Transverse colon (tissue), 4 donors: ENCODE measurements around the gene AIF1. TPM values are rescaled to one million over a fixed set of nuclear protein-coding genes. Genes with fewer than 3 reads are reported as not detected.
A peak's percentile ranks its signal among the peaks of the same experiment; 100 is the strongest.

ENCODE experiments used
- DNase-seq: peaks from one replicate; pipeline ENCODE4 v3.0.0-alpha.2; 2019
- H3K27ac ChIP-seq, 4 donors: fragments of 200-600 bp; sonication (generic); 2 replicates each; pipeline ENCODE4 v1.5.1; 2016 to 2018; ENCODE audit warnings: inconsistent platforms in 4 of 4
- H3K27me3 ChIP-seq: fragments of 200-600 bp; sonication (generic); 2 replicates; pipeline ENCODE4 v1.5.1; 2017; ENCODE audit warnings: inconsistent platforms
- H3K36me3 ChIP-seq, 4 donors: fragments of 200-600 bp; sonication (generic); 2 replicates each; pipeline ENCODE4 v1.5.1; 2017 to 2019; ENCODE audit warnings: inconsistent platforms in 4 of 4
- H3K4me1 ChIP-seq, 4 donors: fragments of 200-600 bp; sonication (generic); 2 replicates each; pipeline ENCODE4 v1.5.1; 2017 to 2020; ENCODE audit warnings: inconsistent platforms in 4 of 4
- H3K4me3 ChIP-seq, 4 donors: fragments of 200-600 bp; sonication (generic); 1 replicate in 1 of 4; 2 replicates in 3 of 4; pipeline versions ENCODE4 v1.5.1 to v1.6.1; 2017 to 2019; ENCODE audit warnings: inconsistent platforms in 4 of 4
- H3K9me3 ChIP-seq, 2 donors: fragments of 200-600 bp; sonication (generic); 2 replicates each; pipeline ENCODE4 v1.5.1; 2017 to 2019; ENCODE audit warnings: inconsistent platforms in 2 of 2
- EP300 ChIP-seq: sonication (generic); formaldehyde crosslinking; IDR thresholded peaks from one replicate; pipeline ENCODE4 v1.6.1; 2017; ENCODE audit warnings: antibody characterized with exemption, low read depth
- POLR2A ChIP-seq: fragments of 450-650 bp; IDR thresholded peaks from one replicate; pipeline ENCODE4 v1.6.1; 2016; ENCODE audit warnings: antibody characterized with exemption, mild to moderate bottlenecking, moderate library complexity
- POLR2AphosphoS5 ChIP-seq, 3 donors: sonication (generic); formaldehyde crosslinking; IDR thresholded peaks; one replicate each; pipeline ENCODE4 v1.6.1; 2016; ENCODE audit warnings: antibody characterized with exemption in 3 of 3
- WGBS, 2 donors: methylation state at CpG; one replicate each; pipeline ENCODE4 v1.1.5; 2018; ENCODE audit warnings: low coverage in 1 of 2; 5-methylcytosine and 5-hydroxymethylcytosine counted together
- in situ Hi-C, 4 donors: fragments of 200-750 bp; cut with MboI; loops; one replicate each; pipeline versions ENCODE4 v1.15.0 to v1.15.1; 2017; ENCODE audit warnings: low sequenced_read_pairs in 3 of 4, low pct_ligation_motif_present in 1 of 4, low pct_unique_long_range_greater_than_20kb in 1 of 4
- intact Hi-C: fragments of 100-400 bp; cut with DNase I; formaldehyde crosslinking; loops from one replicate; pipeline ENCODE4 v1.15.1; 2023; ENCODE audit warnings: low total_unique reads
- total RNA-seq, 4 donors: library from RNA; depleted of rRNA; stranded (reverse); fragments of >200 nt; gene quantifications; one replicate each; pipeline ENCODE4 v1.1.0, GENCODE V29; 2016
- TF ChIP-seq, protein P1 (sequence below), 5 experiments: fragments of 200-600 bp in 3 of 5; fragments of 450-650 bp in 2 of 5; sonication (generic) in 3 of 5; IDR thresholded peaks; 1 replicate in 2 of 5; 2 replicates in 3 of 5; pipeline ENCODE4 v1.5.1; 2016 to 2017; ENCODE audit warnings: antibody characterized with exemption in 5 of 5, inconsistent platforms in 3 of 5, mild to moderate bottlenecking in 2 of 5, moderate library complexity in 1 of 5

Gene AIF1
- total RNA-seq, 4 donors from 2014 or later, result 9.4 to 19.5 (median 17.3) TPM; not detected in 1

DNA sequence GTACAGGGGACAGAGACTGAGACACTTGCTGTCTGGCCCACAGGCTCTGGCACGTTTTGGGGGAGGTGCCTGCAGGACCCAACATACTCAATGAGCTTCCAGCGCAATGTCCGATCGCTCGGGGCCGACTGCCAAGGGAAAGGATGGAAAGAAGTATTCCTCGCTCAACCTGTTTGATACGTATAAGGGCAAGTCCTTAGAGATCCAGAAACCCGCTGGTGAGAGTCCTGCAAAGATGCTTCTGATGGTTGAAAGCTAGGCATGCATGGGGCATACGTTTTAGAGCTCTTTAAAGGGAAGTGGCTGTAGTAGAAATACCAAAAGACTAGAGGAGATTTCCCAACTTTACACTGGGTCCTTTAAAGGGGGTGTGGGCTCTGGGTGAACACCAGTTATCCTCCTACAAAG lies 7.7 kb downstream of the AIF1 start:
- peaks cover 0 to 43% (median 22%) of the 10 kb centered on the region in 4 donors for H3K36me3 ChIP-seq
- peak overlapping the region; percentile 94 to 99 (median 97) for H3K27ac ChIP-seq
- WGBS, 2 donors, result 62 to 66% methylated on average over 9 to 10 of the region's 10 CpGs
- H3K4me3 ChIP-seq, result no peak overlapping the region
- TF ChIP-seq EP300, result no peak
- TF ChIP-seq, protein P1, sequence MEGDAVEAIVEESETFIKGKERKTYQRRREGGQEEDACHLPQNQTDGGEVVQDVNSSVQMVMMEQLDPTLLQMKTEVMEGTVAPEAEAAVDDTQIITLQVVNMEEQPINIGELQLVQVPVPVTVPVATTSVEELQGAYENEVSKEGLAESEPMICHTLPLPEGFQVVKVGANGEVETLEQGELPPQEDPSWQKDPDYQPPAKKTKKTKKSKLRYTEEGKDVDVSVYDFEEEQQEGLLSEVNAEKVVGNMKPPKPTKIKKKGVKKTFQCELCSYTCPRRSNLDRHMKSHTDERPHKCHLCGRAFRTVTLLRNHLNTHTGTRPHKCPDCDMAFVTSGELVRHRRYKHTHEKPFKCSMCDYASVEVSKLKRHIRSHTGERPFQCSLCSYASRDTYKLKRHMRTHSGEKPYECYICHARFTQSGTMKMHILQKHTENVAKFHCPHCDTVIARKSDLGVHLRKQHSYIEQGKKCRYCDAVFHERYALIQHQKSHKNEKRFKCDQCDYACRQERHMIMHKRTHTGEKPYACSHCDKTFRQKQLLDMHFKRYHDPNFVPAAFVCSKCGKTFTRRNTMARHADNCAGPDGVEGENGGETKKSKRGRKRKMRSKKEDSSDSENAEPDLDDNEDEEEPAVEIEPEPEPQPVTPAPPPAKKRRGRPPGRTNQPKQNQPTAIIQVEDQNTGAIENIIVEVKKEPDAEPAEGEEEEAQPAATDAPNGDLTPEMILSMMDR (IDR thresholded peaks at IDR 0.05), result no peak
- TF ChIP-seq POLR2AphosphoS5 (IDR thresholded peaks at IDR 0.05), result no peak
- TF ChIP-seq POLR2A, result no peak
- no peak for DNase-seq
- no peaks in the 10 kb centered on the region for H3K9me3 ChIP-seq
- peaks cover 0 to 22% (median 20%) of the 10 kb centered on the region in 4 donors for H3K4me1 ChIP-seq
- intact Hi-C loops (no loop called here), in situ Hi-C loops (no loop called here)
- no peaks in the 10 kb centered on the region for H3K27me3 ChIP-seq

DNA sequence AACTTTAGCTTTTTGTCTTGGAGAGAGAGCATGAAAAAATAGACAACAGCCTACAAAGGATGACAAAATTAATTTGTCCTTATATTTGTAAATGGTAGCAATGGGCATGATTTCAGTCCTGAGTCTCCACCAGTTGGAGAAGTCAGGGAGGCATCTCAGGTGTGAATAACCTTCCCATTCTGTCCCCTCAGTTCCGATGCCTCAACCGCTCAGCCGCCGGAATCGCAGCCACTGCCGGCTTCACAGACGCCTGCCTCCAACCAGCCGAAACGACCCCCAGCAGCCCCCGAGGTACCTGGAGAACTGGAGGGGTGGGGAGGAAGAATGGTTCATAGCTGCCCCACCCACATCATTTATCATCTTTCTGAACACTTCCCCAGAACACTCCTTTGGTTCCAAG lies 9.0 kb downstream of the AIF1 start:
- Histone ChIP-seq H3K27me3 (no peaks in the 10 kb centered on the region), H3K27ac (no peak overlapping the region), H3K4me3 (no peak overlapping the region), H3K36me3 (peaks cover 0 to 55% (median 29%) of the 10 kb centered on the region in 4 donors), H3K4me1 (peaks cover 0 to 22% (median 20%) of the 10 kb centered on the region in 4 donors), H3K9me3 (no peaks in the 10 kb centered on the region)
- TF ChIP-seq, protein P1 (IDR thresholded peaks at IDR 0.05), result no peak
- TF ChIP-seq EP300 (no peak), POLR2A (no peak), POLR2AphosphoS5 (IDR thresholded peaks at IDR 0.05) (no peak)
- intact Hi-C loops, result no loop called here
- no peak for DNase-seq
- WGBS, 2 donors, result 89% methylated on average over 10 of the region's 10 CpGs; no CpG with 5 or more reads in 1 of the 2 donors
- in situ Hi-C loops, result no loop called here

DNA sequence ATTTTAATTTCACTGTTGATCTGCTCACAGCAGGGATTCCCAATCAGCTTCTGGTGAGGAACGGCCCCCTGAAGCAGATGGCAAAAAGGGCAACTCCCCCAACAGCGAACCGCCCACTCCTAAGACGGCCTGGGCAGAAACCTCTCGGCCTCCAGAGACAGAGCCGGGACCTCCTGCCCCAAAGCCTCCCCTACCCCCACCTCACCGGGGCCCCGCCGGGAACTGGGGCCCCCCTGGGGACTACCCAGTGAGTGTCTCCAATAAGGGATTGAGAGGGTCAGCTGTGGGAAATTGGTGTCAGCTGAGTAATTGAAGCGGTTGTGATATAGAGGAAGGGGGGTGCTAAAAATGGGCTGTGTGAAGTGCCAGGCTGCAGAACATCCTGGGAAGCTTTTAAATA lies 11.9 kb downstream of the AIF1 start:
- no peaks in the 10 kb centered on the region for H3K9me3 ChIP-seq
- H3K36me3 ChIP-seq, result peaks cover 0 to 79% (median 42%) of the 10 kb centered on the region in 4 donors
- no peak for DNase-seq
- WGBS, 2 donors, result 94 to 100% methylated on average over 1 to 10 of the region's 10 CpGs
- TF ChIP-seq, protein P1 (IDR thresholded peaks at IDR 0.05), result no peak
- no peak for TF ChIP-seq EP300
- no peak for TF ChIP-seq POLR2A
- TF ChIP-seq POLR2AphosphoS5 (IDR thresholded peaks at IDR 0.05), result no peak
- no peaks in the 10 kb centered on the region for H3K27me3 ChIP-seq
- H3K4me3 ChIP-seq, result no peak overlapping the region
- peaks cover 0 to 11% (median 10%) of the 10 kb centered on the region in 4 donors for H3K4me1 ChIP-seq
- H3K27ac ChIP-seq, result no peak overlapping the region
- intact Hi-C loops, result no loop called here
- in situ Hi-C loops, result no loop called here

DNA sequence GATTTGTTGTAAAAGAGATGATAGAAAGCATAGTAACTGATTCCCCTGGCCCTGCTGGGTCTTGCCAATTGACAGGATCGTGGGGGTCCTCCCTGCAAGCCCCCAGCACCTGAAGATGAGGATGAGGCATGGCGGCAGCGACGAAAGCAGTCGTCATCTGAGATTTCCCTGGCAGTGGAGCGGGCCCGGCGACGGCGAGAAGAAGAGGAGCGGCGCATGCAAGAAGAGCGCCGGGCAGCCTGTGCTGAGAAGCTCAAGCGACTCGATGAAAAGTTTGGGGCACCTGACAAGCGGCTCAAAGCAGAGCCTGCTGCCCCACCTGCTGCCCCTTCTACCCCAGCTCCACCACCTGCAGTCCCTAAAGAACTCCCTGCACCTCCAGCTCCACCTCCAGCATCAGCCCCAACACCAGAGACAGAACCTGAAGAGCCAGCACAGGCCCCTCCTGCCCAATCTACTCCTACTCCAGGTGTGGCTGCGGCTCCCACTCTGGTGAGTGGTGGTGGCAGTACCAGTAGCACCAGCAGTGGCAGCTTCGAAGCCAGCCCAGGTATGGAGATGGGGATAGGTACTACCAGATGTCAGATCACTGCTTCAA lies 12.8 kb downstream of the AIF1 start:
- DNase-seq, result no peak
- H3K9me3 ChIP-seq, result no peaks in the 10 kb centered on the region
- no peak for TF ChIP-seq POLR2A
- TF ChIP-seq, protein P1 (IDR thresholded peaks at IDR 0.05), result no peak
- no peak for TF ChIP-seq POLR2AphosphoS5 (IDR thresholded peaks at IDR 0.05)
- TF ChIP-seq EP300, result no peak
- in situ Hi-C loops (no loop called here), intact Hi-C loops (no loop called here)
- WGBS, 2 donors, result 95% methylated on average over 14 to 19 of the region's 19 CpGs
- H3K27ac ChIP-seq, result no peak overlapping the region
- peaks cover 0 to 3% (median 2%) of the 10 kb centered on the region in 4 donors for H3K4me1 ChIP-seq
- no peak overlapping the region for H3K4me3 ChIP-seq
- H3K27me3 ChIP-seq, result no peaks in the 10 kb centered on the region
- H3K36me3 ChIP-seq, result peaks cover 0 to 81% (median 44%) of the 10 kb centered on the region in 4 donors
